Measurements from ENCODE around the gene CDC42BPG. TPM values are rescaled to one million over a fixed set of nuclear protein-coding genes. Genes with fewer than 3 reads are reported as not detected.

CDC42BPG gene
- total RNA-seq, 1 experiment from 2014 or later, result 24.9 TPM

GRCh38 chr11:64893194-64894069, 49.0 kb upstream of the CDC42BPG start:
- Histone ChIP-seq H3K4me1 (ENCODE audit: insufficient read depth, low read length) (no peaks in the 10 kb centered on the region), H2BK20ac (ENCODE audit: low read depth, low read length, poor library complexity, severe bottlenecking) (no peak overlapping the region), H3K4ac (ENCODE audit: low read depth, low read length) (no peak overlapping the region), H3T11ph (ENCODE audit: low read length) (no peak overlapping the region), H3K27ac (ENCODE audit: insufficient read length, low read depth, low read length) (no peak overlapping the region), H3K23me2 (ENCODE audit: insufficient read length, low read depth, low read length, poor library complexity, severe bottlenecking) (no peaks in the 10 kb centered on the region), H2BK15ac (ENCODE audit: low read depth, low read length) (no peak overlapping the region), H3K56ac (ENCODE audit: insufficient read length, low read depth, low read length) (no peak overlapping the region), H3K79me1 (ENCODE audit: insufficient read depth, low read depth, low read length, poor library complexity, severe bottlenecking) (no peaks in the 10 kb centered on the region), H4K91ac (ENCODE audit: insufficient read length, low read depth, low read length) (no peak overlapping the region), H3K9ac (ENCODE audit: extremely low read depth, insufficient read length, low read length) (no peak overlapping the region), H3K9me3 (ENCODE audit: control insufficient read depth, low read depth, low read length) (no peaks in the 10 kb centered on the region), H2BK120ac (ENCODE audit: low read depth, low read length, poor library complexity, severe bottlenecking) (no peak overlapping the region), H3K79me2 (ENCODE audit: insufficient read depth, low read length) (no peaks in the 10 kb centered on the region), H3K14ac (ENCODE audit: insufficient read depth, low read length) (no peak overlapping the region; the same call in 1 of the 2 replicates), H2BK12ac (ENCODE audit: insufficient read length, low read depth, low read length) (no peak overlapping the region), H2BK5ac (ENCODE audit: insufficient read length, low read length) (no peak overlapping the region), H3K23ac (ENCODE audit: insufficient read length, low read depth, low read length) (no peak overlapping the region), H3K18ac (ENCODE audit: insufficient read length, low read depth, low read length) (no peak overlapping the region), H3K27me3 (ENCODE audit: insufficient read depth, low read length) (no peaks in the 10 kb centered on the region), H2AFZ (ENCODE audit: low read length) (no peak overlapping the region), H2AK5ac (ENCODE audit: insufficient read length, low read length) (no peak overlapping the region), H4K8ac (replicated peaks; ENCODE audit: insufficient read length, low read depth, low read length) (no peak overlapping the region), H4K20me1 (ENCODE audit: control insufficient read depth, insufficient read depth, insufficient read length) (peaks cover 4% of the 10 kb centered on the region), H3K4me2 (ENCODE audit: insufficient read depth, insufficient read length, low read length) (no peak overlapping the region), H4K5ac (ENCODE audit: insufficient read length, low read depth, low read length) (no peak overlapping the region)
- Mint-ChIP-seq H3K27me3 (ENCODE audit: low read depth) (no peaks in the 10 kb centered on the region), H3K36me3 (ENCODE audit: insufficient read depth in 1 of 3, low read depth in 3 of 3) (peaks cover 0 to 10% (median 4%) of the 10 kb centered on the region in 3 experiments; a peak in 4 of 7 replicates), H3K4me3 (no peak overlapping the region), H3K9me3 (no peaks in the 10 kb centered on the region; a peak in 1 of 5 replicates), H3K4me1 (peaks cover 2 to 16% of the 10 kb centered on the region in 2 experiments; a peak in 3 of 4 replicates), H3K27ac (no peak overlapping the region)
- WGBS (ENCODE audit: extremely low coverage, insufficient read length, low lambda C conversion rate), result no CpG with 5 or more reads among the region's 25 CpGs
- no peak for DNase-seq
- TF ChIP-seq CTCF (conservative IDR thresholded peaks at IDR 0.05), result no peak
